DMS53 treated with DMSO at 0.1 percent for 48 hours (cell line): ENCODE data around the gene CHTF18.
"Not testable (repeated sequence)": the region's sequence is repeated elsewhere in the genome, so short reads cannot be mapped to it uniquely, and the experiment has no call there.

Experiments used
- DNase-seq: peaks from one replicate; lab custom pipeline; 2025; ENCODE audit not compliant: unreplicated experiment; lab: John Stamatoyannopoulos, UW

Gene CHTF18

GRCh38 chr16:804193-805048, 16.0 kb downstream of the CHTF18 start:
- DNase-seq: no peak

- no peak for DNase-seq
Observed at GRCh38 chr16:805474-805873, 17.1 kb downstream of the CHTF18 start.

- peak; percentile 65 for DNase-seq
Observed at GRCh38 chr16:807347-808084, 19.1 kb downstream of the CHTF18 start.

GRCh38 chr16:808085-808386, 19.6 kb downstream of the CHTF18 start:
- no peak for DNase-seq

GRCh38 chr16:813204-813915, 24.9 kb downstream of the CHTF18 start:
- DNase-seq: no peak

- DNase-seq: no peak
Observed at GRCh38 chr16:813916-814412, 25.5 kb downstream of the CHTF18 start.

- no peak for DNase-seq
Observed at GRCh38 chr16:814974-815373, 26.6 kb downstream of the CHTF18 start.

GRCh38 chr16:815861-816260, 27.4 kb downstream of the CHTF18 start:
- DNase-seq: no peak

- no peak for DNase-seq
Observed at GRCh38 chr16:817001-817906, 28.8 kb downstream of the CHTF18 start.

- no peak for DNase-seq
Observed at GRCh38 chr16:818132-818531, 29.7 kb downstream of the CHTF18 start.

GRCh38 chr16:818592-818991, 30.2 kb downstream of the CHTF18 start:
- DNase-seq: no peak

- DNase-seq: no peak
Observed at GRCh38 chr16:819336-820043, 31.1 kb downstream of the CHTF18 start.

GRCh38 chr16:820044-820408, 31.6 kb downstream of the CHTF18 start:
- not testable (repeated sequence) for DNase-seq

GRCh38 chr16:820748-821147, 32.3 kb downstream of the CHTF18 start:
- no peak for DNase-seq

GRCh38 chr16:821751-822150, 33.3 kb downstream of the CHTF18 start:
- DNase-seq: no peak

GRCh38 chr16:822174-822908, 33.9 kb downstream of the CHTF18 start:
- no peak for DNase-seq

GRCh38 chr16:822909-823297, 34.5 kb downstream of the CHTF18 start:
- no peak for DNase-seq

GRCh38 chr16:824194-824593, 35.8 kb downstream of the CHTF18 start:
- no peak for DNase-seq

- DNase-seq: no peak
Observed at GRCh38 chr16:824601-825000, 36.2 kb downstream of the CHTF18 start.
